ENCODE data around the gene DOLPP1. TPM values are rescaled to one million over a fixed set of nuclear protein-coding genes. Genes with fewer than 3 reads are reported as not detected.

Gene DOLPP1
- total and polyA plus RNA-seq, 2 of the 8 experiments (the other 6 are each of a cell fraction or from before 2014, with no cell fraction given) = 36.0 to 45.3 TPM

DNA sequence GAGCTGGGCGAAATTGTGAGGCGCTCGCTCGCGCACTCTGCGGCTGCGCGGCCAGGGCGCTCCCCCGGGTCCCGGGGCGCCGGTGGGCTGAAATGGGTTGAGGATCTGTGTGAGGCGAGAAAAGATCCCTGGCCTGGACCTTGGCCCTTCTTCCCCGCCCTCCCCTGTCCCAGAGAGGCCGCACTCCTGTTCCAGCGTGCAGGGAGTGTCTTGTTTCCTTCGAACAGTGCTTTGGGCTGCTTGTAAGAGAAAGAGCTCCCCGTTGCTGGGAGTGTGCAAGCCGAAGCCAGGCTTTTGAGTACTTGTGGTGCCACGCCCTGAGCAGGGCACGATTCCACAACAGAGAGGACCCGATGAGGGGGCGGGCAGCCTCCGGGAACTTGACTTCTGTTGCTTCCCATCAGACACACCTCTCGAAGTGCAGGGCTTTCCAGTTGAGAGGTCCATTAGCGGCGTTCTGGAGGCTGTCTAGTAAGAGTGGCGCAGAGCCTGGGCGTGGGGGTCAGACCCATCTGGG is 535 bp downstream of the DOLPP1 start:
- H2BK12ac ChIP-seq (ENCODE audit: low read depth, low read length) = no peak overlapping the region
- peak overlapping the region; percentile 83 to 90 (median 86) for H3K4me3 ChIP-seq (ENCODE audit: extremely low read depth in 1 of 4, insufficient read depth in 2 of 4, low read depth in 3 of 4, low read length in 4 of 4)
- H3K9me3 ChIP-seq (ENCODE audit: insufficient read depth in 2 of 2, low read depth in 1 of 2, low read length in 1 of 2) = no peaks in the 10 kb centered on the region
- DNase-seq (ENCODE audit: low read depth in 1 of 2, low spot score in 2 of 2) (no peak), FAIRE-seq (no peak)
- H3K36me3 ChIP-seq (ENCODE audit: control insufficient read depth in 2 of 4, insufficient read depth in 4 of 4, low read length in 3 of 4) = peaks cover under 1 to 16% (median 9%) of the 10 kb centered on the region in 4 experiments; a peak in 6 of 8 replicates
- H3K4me2 ChIP-seq (ENCODE audit: insufficient read depth in 1 of 2, low read depth in 2 of 2, low read length in 2 of 2) = peak overlapping the region; percentile 76 to 90
- H3K27ac ChIP-seq (ENCODE audit: low read depth, low read length) = peak overlapping the region; percentile 56
- H3K27me3 ChIP-seq (replicated peaks in 1 of 4; ENCODE audit: control insufficient read depth in 3 of 4, extremely low read depth in 1 of 4, insufficient read depth in 3 of 4, low read length in 3 of 4) = no peaks in the 10 kb centered on the region
- no peak overlapping the region for H2BK20ac ChIP-seq (ENCODE audit: low read length)
- 10% methylated on average over 29 of the region's 30 CpGs; no CpG with 5 or more reads in 1 of the 2 experiments for WGBS, 2 experiments (ENCODE audit: extremely low coverage in 1 of 2, insufficient coverage in 1 of 2, insufficient read length in 1 of 2, insufficient replicate concordance in 2 of 2, low coverage in 1 of 2, low lambda C conversion rate in 2 of 2, missing lambda C conversion rate in 1 of 2)
- H3K18ac ChIP-seq (ENCODE audit: extremely low read depth, low read length) = peak overlapping the region; percentile 60; the same call in 1 of the 2 replicates
- peak overlapping the region; percentile 71; the same call in 1 of the 2 replicates for H2BK5ac ChIP-seq (ENCODE audit: low read depth, low read length)
- H4K5ac ChIP-seq (ENCODE audit: insufficient read length, low read depth, low read length) = peak overlapping the region; percentile 89
- H3K79me1 ChIP-seq (ENCODE audit: low read depth, low read length) = peaks cover 27% of the 10 kb centered on the region
- no peak overlapping the region for H2BK15ac ChIP-seq (ENCODE audit: low read length)
- no peak overlapping the region for H2AK5ac ChIP-seq (ENCODE audit: low read depth, low read length)
- peaks cover 8% of the 10 kb centered on the region for H3K23me2 ChIP-seq (ENCODE audit: low read depth, low read length)
- H3K14ac ChIP-seq (ENCODE audit: insufficient read length) = no peak overlapping the region
- peak; percentile 87; the same call in 1 of the 2 replicates for TF ChIP-seq KDM1A (IDR thresholded peaks at IDR 0.05; ENCODE audit: borderline replicate concordance, low read length)
- TF ChIP-seq ATF3 (IDR thresholded peaks at IDR 0.05; ENCODE audit: insufficient read depth, low read depth, low read length) = 0 out of 2 replicates have a peak, but pooled peaks have one; percentile 37
- peak; percentile 90; the same call in 1 of the 2 replicates for TF ChIP-seq NRF1 (IDR thresholded peaks at IDR 0.05; ENCODE audit: low read depth, low read length)
- TF ChIP-seq SIN3A (conservative IDR thresholded peaks at IDR 0.05 in 1 of 2, IDR thresholded peaks at IDR 0.05 in 1 of 2; ENCODE audit: low read depth in 1 of 2, low read length in 2 of 2) = 0 out of 4 replicates have a peak, but pooled peaks of 1 of the 2 experiments have one; percentile 6
- TF ChIP-seq TCF12 (IDR thresholded peaks at IDR 0.05; ENCODE audit: low read depth, low read length) = no peak
- H4K20me1 ChIP-seq (replicated peaks in 1 of 2; ENCODE audit: control insufficient read depth in 1 of 2, insufficient read depth in 2 of 2, low read length in 2 of 2) = peaks cover 7 to 17% of the 10 kb centered on the region in 2 experiments
- H2BK120ac ChIP-seq (replicated peaks; ENCODE audit: low read depth, low read length) = no peak overlapping the region
- POLR2A ChIA-PET (ENCODE audit: partially characterized antibody) = interaction anchor here (0.6 to 3.9 kb wide), 11 partner anchors 9 to 392 kb away, joined by 3 to 27 read pairs (median 4); partner anchors contain the start of genes IER5L, SET and SH3GLB2
- peak overlapping the region; percentile 2 for H3K56ac ChIP-seq (replicated peaks; ENCODE audit: insufficient read length, low read depth, low read length)
- no peak overlapping the region for H4K91ac ChIP-seq (replicated peaks; ENCODE audit: insufficient read length, low read length)
- H3K9ac ChIP-seq (replicated peaks in 1 of 4; ENCODE audit: extremely low read depth in 1 of 4, low read depth in 3 of 4, low read length in 3 of 4) = peak overlapping the region; percentile 36 to 76 (median 72)
- H3K4ac ChIP-seq (replicated peaks; ENCODE audit: insufficient read length, low read depth, low read length) = peak overlapping the region; percentile 12
- H2AFZ ChIP-seq (ENCODE audit: low read length) = no peak overlapping the region
- H4K8ac ChIP-seq (ENCODE audit: extremely low read depth, insufficient read depth, low read length) = 0 out of 2 replicates have a peak overlapping the region, but pooled peaks have one; percentile 31
- H3K79me2 ChIP-seq (ENCODE audit: control insufficient read depth in 1 of 2, insufficient read depth in 2 of 2, low read length in 2 of 2) = peaks cover 8 to 42% of the 10 kb centered on the region in 2 experiments; a peak in 3 of 4 replicates
- CTCF ChIA-PET (ENCODE audit: partially characterized antibody) = no interaction called here
- H3K4me1 ChIP-seq (replicated peaks in 1 of 4; ENCODE audit: control insufficient read depth in 3 of 4, insufficient read depth in 4 of 4, low read length in 3 of 4) = peaks cover 0 to 9% (median 5%) of the 10 kb centered on the region in 4 experiments; a peak in 6 of 7 replicates
- no peak overlapping the region for H3K23ac ChIP-seq (ENCODE audit: insufficient read length)

Data from H1 (cell line).